ENCODE data around the gene CLEC4M.

CLEC4M gene

GRCh38 chr19:7742575-7742974, 20.5 kb upstream of the CLEC4M start:
- TF ChIP-seq ZNF639 (tag by site-specific recombination; IDR thresholded peaks at IDR 0.05) (no peak), ZNF776 (tag by site-specific recombination; IDR thresholded peaks at IDR 0.05; ENCODE audit: borderline replicate concordance) (no peak), ZNF791 (tag by site-specific recombination; IDR thresholded peaks at IDR 0.05) (no peak), ZNF133 (tag by site-specific recombination; IDR thresholded peaks at IDR 0.05) (no peak), ZNF501 (tag by site-specific recombination; IDR thresholded peaks at IDR 0.05) (no peak), PRDM4 (tag by site-specific recombination; IDR thresholded peaks at IDR 0.05) (no peak), TRIM28 (IDR thresholded peaks at IDR 0.05; ENCODE audit: borderline replicate concordance, low read length) (no peak), ZNF24 (tag by site-specific recombination; IDR thresholded peaks at IDR 0.05) (no peak), ZNF514 (tag by site-specific recombination; IDR thresholded peaks at IDR 0.05) (no peak)
- TF ChIP-seq, protein P1, sequence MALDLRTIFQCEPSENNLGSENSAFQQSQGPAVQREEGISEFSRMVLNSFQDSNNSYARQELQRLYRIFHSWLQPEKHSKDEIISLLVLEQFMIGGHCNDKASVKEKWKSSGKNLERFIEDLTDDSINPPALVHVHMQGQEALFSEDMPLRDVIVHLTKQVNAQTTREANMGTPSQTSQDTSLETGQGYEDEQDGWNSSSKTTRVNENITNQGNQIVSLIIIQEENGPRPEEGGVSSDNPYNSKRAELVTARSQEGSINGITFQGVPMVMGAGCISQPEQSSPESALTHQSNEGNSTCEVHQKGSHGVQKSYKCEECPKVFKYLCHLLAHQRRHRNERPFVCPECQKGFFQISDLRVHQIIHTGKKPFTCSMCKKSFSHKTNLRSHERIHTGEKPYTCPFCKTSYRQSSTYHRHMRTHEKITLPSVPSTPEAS (tag by site-specific recombination; IDR thresholded peaks at IDR 0.05) = no peak
- TF ChIP-seq, protein P2, sequence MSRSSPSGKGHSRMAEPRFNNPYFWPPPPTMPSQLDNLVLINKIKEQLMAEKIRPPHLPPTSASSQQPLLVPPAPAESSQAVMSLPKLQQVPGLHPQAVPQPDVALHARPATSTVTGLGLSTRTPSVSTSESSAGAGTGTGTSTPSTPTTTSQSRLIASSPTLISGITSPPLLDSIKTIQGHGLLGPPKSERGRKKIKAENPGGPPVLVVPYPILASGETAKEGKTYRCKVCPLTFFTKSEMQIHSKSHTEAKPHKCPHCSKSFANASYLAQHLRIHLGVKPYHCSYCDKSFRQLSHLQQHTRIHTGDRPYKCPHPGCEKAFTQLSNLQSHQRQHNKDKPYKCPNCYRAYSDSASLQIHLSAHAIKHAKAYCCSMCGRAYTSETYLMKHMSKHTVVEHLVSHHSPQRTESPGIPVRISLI (tag by site-specific recombination; IDR thresholded peaks at IDR 0.05) = no peak
- Histone ChIP-seq H3K4me3 (ENCODE audit: low read depth, low read length) (no peak overlapping the region), H3K9me3 (ENCODE audit: control insufficient read depth, insufficient read depth, low read depth, low read length) (no peaks in the 10 kb centered on the region), H3K27ac (ENCODE audit: extremely low read depth, low read depth, low read length) (no peak overlapping the region), H3K36me3 (ENCODE audit: control insufficient read depth in 2 of 2, insufficient read depth in 1 of 2, low read length in 2 of 2) (no peaks in the 10 kb centered on the region), H3K4me1 (ENCODE audit: control insufficient read depth, insufficient read depth, low read length) (no peaks in the 10 kb centered on the region)
- ChIA-PET POLR2A (interaction anchor here (0.6 kb wide), 1 partner anchor 293 kb away, joined by 3 read pairs; no protein-coding TSS in a partner anchor), CTCF (interaction anchor here (0.6 to 1.3 kb wide), 2 partner anchors 174 to 380 kb away, joined by 4 read pairs; no protein-coding TSS in a partner anchor)

GRCh38 chr19:7742991-7743390, 20.1 kb upstream of the CLEC4M start:
- POLR2A ChIA-PET = interaction anchor here (0.6 kb wide), 1 partner anchor 294 kb away, joined by 3 read pairs; no protein-coding TSS in a partner anchor
- H3K27ac ChIP-seq (ENCODE audit: extremely low read depth, low read depth, low read length) = no peak overlapping the region
- CTCF ChIA-PET = interaction anchor here (0.6 to 1.3 kb wide), 2 partner anchors 175 to 380 kb away, joined by 4 read pairs; no protein-coding TSS in a partner anchor
- H3K9me3 ChIP-seq (ENCODE audit: control insufficient read depth, insufficient read depth, low read depth, low read length) = no peaks in the 10 kb centered on the region
- no peaks in the 10 kb centered on the region for H3K4me1 ChIP-seq (ENCODE audit: control insufficient read depth, insufficient read depth, low read length)
- TF ChIP-seq ZNF544 (tag by site-specific recombination; IDR thresholded peaks at IDR 0.05) = no peak
- TF ChIP-seq ZFP69B (tag by site-specific recombination; IDR thresholded peaks at IDR 0.05) = no peak
- TF ChIP-seq ZSCAN30 (tag by site-specific recombination; IDR thresholded peaks at IDR 0.05) = no peak
- no peak for TF ChIP-seq ZNF341 (tag by site-specific recombination; IDR thresholded peaks at IDR 0.05; ENCODE audit: low read depth)
- TF ChIP-seq YY1 (tag by site-specific recombination; IDR thresholded peaks at IDR 0.05) = no peak
- TF ChIP-seq ZBTB7A (tag by site-specific recombination; IDR thresholded peaks at IDR 0.05; ENCODE audit: low read depth) = no peak
- H3K4me3 ChIP-seq (ENCODE audit: low read depth, low read length) = no peak overlapping the region
- H3K36me3 ChIP-seq (ENCODE audit: control insufficient read depth in 2 of 2, insufficient read depth in 1 of 2, low read length in 2 of 2) = no peaks in the 10 kb centered on the region

All from HEK293 (cell line).